ENCODE data around the gene KIF3B. TPM values are rescaled to one million over a fixed set of nuclear protein-coding genes. Genes with fewer than 3 reads are reported as not detected.
A peak's percentile ranks its signal among the peaks of the same experiment; 100 is the strongest.

Gene KIF3B
- total and polyA plus RNA-seq, 2 of the 13 experiments (the other 11 are each of a cell fraction or from before 2014, with no cell fraction given), result 23.6 to 28.8 TPM

DNA sequence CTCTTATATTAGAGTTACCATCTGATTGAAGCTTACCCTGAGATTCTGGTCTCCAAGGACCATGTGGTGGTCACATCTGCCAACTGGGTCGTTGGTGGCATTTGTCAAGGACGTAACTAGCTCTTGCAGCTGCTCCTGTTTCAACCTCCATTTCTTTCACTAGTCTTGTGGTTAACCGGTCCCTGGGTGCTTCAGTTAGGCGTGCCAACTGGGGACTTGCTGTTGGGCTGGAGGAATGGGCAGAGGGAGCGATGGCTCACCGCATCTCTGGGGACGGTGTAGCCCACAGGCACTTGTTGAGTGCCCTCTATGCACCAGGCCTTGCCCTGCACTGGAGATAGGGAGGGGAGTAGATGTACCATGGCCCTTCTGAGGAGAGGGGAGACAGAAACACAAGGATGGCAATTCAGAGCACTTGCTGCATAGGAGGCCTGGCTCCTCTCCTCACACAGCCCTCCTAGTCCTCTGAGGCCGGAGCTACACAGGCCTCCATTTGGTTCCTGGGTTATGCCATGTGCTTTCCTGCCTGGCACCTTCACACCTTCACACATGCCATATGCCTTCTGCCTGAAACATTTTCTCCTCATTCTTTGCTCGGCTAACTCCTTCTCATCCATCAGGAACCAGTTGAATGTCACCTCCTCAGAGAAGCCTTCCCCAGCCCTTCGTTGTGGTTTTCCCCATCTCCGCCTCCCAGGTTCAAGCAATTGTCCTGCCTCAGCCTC lies 60.6 kb downstream of the KIF3B start (continued):
- TF ChIP-seq, protein P1, sequence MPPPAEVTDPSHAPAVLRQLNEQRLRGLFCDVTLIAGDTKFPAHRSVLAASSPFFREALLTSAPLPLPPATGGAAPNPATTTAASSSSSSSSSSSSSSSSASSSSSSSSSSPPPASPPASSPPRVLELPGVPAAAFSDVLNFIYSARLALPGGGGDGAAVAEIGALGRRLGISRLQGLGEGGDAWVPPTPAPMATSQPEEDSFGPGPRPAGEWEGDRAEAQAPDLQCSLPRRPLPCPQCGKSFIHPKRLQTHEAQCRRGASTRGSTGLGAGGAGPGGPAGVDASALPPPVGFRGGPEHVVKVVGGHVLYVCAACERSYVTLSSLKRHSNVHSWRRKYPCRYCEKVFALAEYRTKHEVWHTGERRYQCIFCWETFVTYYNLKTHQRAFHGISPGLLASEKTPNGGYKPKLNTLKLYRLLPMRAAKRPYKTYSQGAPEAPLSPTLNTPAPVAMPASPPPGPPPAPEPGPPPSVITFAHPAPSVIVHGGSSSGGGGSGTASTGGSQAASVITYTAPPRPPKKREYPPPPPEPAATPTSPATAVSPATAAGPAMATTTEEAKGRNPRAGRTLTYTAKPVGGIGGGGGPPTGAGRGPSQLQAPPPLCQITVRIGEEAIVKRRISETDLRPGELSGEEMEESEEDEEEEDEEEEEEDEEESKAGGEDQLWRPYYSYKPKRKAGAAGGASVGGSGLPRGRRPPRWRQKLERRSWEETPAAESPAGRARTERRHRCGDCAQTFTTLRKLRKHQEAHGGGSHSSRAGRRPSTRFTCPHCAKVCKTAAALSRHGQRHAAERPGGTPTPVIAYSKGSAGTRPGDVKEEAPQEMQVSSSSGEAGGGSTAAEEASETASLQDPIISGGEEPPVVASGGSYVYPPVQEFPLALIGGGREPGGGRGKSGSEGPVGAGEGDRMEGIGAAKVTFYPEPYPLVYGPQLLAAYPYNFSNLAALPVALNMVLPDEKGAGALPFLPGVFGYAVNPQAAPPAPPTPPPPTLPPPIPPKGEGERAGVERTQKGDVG (CRISPR knock-in tag; IDR thresholded peaks at IDR 0.05; ENCODE audit: borderline replicate concordance), result no peak
- TF ChIP-seq, protein P2, sequence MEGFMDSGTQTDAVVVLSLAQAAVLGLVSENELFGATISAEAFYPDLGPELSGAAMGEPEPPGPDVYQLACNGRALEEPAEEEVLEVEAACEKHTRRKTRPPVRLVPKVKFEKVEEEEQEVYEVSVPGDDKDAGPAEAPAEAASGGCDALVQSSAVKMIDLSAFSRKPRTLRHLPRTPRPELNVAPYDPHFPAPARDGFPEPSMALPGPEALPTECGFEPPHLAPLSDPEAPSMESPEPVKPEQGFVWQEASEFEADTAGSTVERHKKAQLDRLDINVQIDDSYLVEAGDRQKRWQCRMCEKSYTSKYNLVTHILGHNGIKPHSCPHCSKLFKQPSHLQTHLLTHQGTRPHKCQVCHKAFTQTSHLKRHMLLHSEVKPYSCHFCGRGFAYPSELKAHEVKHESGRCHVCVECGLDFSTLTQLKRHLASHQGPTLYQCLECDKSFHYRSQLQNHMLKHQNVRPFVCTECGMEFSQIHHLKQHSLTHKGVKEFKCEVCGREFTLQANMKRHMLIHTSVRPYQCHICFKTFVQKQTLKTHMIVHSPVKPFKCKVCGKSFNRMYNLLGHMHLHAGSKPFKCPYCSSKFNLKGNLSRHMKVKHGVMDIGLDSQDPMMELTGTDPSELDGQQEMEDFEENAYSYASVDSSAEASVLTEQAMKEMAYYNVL (CRISPR knock-in tag; IDR thresholded peaks at IDR 0.05; ENCODE audit: borderline replicate concordance), result 0 out of 2 replicates have a peak, but pooled peaks have one; percentile 14
- TF ChIP-seq SUZ12 (IDR thresholded peaks at IDR 0.05; ENCODE audit: low read depth, low read length) (no peak), DMAP1 (CRISPR knock-in tag; IDR thresholded peaks at IDR 0.05) (no peak), KDM5B (CRISPR knock-in tag; IDR thresholded peaks at IDR 0.05; ENCODE audit: borderline replicate concordance) (peak; percentile 52; the same call in 1 of the 2 replicates), SRY (CRISPR knock-in tag; IDR thresholded peaks at IDR 0.05) (0 out of 2 replicates have a peak, but pooled peaks have one; percentile 37), TRIM24 (CRISPR knock-in tag; IDR thresholded peaks at IDR 0.05) (no peak), ZNF224 (CRISPR knock-in tag; IDR thresholded peaks at IDR 0.05) (0 out of 2 replicates have a peak, but pooled peaks have one; percentile 63), ZNF788 (CRISPR knock-in tag; IDR thresholded peaks at IDR 0.05; ENCODE audit: borderline replicate concordance) (no peak), ZNF33B (CRISPR knock-in tag; IDR thresholded peaks at IDR 0.05) (0 out of 2 replicates have a peak, but pooled peaks have one; percentile 33), RBM22 (optimal IDR thresholded peaks at IDR 0.05; ENCODE audit: low read length) (peak; percentile 11), ZNF274 (CRISPR knock-in tag; IDR thresholded peaks at IDR 0.05) (peak; percentile 57; the same call in 1 of the 2 replicates)
- TF ChIP-seq, protein P3, sequence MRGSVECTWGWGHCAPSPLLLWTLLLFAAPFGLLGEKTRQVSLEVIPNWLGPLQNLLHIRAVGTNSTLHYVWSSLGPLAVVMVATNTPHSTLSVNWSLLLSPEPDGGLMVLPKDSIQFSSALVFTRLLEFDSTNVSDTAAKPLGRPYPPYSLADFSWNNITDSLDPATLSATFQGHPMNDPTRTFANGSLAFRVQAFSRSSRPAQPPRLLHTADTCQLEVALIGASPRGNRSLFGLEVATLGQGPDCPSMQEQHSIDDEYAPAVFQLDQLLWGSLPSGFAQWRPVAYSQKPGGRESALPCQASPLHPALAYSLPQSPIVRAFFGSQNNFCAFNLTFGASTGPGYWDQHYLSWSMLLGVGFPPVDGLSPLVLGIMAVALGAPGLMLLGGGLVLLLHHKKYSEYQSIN (CRISPR knock-in tag; IDR thresholded peaks at IDR 0.05; ENCODE audit: borderline replicate concordance), result no peak
- TF ChIP-seq, protein P4, sequence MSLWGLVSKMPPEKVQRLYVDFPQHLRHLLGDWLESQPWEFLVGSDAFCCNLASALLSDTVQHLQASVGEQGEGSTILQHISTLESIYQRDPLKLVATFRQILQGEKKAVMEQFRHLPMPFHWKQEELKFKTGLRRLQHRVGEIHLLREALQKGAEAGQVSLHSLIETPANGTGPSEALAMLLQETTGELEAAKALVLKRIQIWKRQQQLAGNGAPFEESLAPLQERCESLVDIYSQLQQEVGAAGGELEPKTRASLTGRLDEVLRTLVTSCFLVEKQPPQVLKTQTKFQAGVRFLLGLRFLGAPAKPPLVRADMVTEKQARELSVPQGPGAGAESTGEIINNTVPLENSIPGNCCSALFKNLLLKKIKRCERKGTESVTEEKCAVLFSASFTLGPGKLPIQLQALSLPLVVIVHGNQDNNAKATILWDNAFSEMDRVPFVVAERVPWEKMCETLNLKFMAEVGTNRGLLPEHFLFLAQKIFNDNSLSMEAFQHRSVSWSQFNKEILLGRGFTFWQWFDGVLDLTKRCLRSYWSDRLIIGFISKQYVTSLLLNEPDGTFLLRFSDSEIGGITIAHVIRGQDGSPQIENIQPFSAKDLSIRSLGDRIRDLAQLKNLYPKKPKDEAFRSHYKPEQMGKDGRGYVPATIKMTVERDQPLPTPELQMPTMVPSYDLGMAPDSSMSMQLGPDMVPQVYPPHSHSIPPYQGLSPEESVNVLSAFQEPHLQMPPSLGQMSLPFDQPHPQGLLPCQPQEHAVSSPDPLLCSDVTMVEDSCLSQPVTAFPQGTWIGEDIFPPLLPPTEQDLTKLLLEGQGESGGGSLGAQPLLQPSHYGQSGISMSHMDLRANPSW (CRISPR knock-in tag; IDR thresholded peaks at IDR 0.05; ENCODE audit: borderline replicate concordance), result 0 out of 2 replicates have a peak, but pooled peaks have one; percentile 17
- TF ChIP-seq, protein P5, sequence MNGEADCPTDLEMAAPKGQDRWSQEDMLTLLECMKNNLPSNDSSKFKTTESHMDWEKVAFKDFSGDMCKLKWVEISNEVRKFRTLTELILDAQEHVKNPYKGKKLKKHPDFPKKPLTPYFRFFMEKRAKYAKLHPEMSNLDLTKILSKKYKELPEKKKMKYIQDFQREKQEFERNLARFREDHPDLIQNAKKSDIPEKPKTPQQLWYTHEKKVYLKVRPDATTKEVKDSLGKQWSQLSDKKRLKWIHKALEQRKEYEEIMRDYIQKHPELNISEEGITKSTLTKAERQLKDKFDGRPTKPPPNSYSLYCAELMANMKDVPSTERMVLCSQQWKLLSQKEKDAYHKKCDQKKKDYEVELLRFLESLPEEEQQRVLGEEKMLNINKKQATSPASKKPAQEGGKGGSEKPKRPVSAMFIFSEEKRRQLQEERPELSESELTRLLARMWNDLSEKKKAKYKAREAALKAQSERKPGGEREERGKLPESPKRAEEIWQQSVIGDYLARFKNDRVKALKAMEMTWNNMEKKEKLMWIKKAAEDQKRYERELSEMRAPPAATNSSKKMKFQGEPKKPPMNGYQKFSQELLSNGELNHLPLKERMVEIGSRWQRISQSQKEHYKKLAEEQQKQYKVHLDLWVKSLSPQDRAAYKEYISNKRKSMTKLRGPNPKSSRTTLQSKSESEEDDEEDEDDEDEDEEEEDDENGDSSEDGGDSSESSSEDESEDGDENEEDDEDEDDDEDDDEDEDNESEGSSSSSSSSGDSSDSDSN (CRISPR knock-in tag; IDR thresholded peaks at IDR 0.05), result 0 out of 2 replicates have a peak, but pooled peaks have one; percentile 6
